H9 (cell line): ENCODE results near the gene S100A6. TPM values are rescaled to one million over a fixed set of nuclear protein-coding genes. Genes with fewer than 3 reads are reported as not detected.

Experiments used
- DNase-seq: peaks from one replicate; pipeline ENCODE4 v3.0.0-alpha.2; 2017
- H2AFZ ChIP-seq: one replicate; pipeline ENCODE4 v1.6.1; 2013; ENCODE audit warnings: mild to moderate bottlenecking, low read length, control low read depth, moderate library complexity
- H2AK5ac ChIP-seq: 2 replicates; pipeline ENCODE4 v1.6.1; 2013; ENCODE audit warnings: low read length, control low read depth, mixed read lengths; ENCODE audit not compliant: insufficient read length
- H2BK120ac ChIP-seq: one replicate; pipeline ENCODE4 v1.6.1; 2013; ENCODE audit warnings: low read depth, mild to moderate bottlenecking, low read length, control low read depth, inconsistent platforms; ENCODE audit not compliant: poor library complexity, severe bottlenecking
- H2BK12ac ChIP-seq: 2 replicates; pipeline ENCODE4 v1.6.1; 2013; ENCODE audit warnings: low read length, control low read depth, mixed read lengths, low read depth; ENCODE audit not compliant: insufficient read length
- H2BK15ac ChIP-seq: 2 replicates; pipeline ENCODE4 v1.6.1; 2013; ENCODE audit warnings: low read depth, low read length, control low read depth
- H2BK20ac ChIP-seq: one replicate; pipeline ENCODE4 v1.6.1; 2013; ENCODE audit warnings: low read depth, mild to moderate bottlenecking, low read length, control low read depth, inconsistent platforms; ENCODE audit not compliant: poor library complexity, severe bottlenecking
- H2BK5ac ChIP-seq: 2 replicates; pipeline ENCODE4 v1.6.1; 2013; ENCODE audit warnings: low read length, control low read depth, mixed read lengths; ENCODE audit not compliant: insufficient read length
- H3K14ac ChIP-seq: 2 replicates; pipeline ENCODE4 v1.6.1; 2013; ENCODE audit warnings: low read length, control low read depth; ENCODE audit not compliant: insufficient read depth
- H3K18ac ChIP-seq: 2 replicates; pipeline ENCODE4 v1.6.1; 2013; ENCODE audit warnings: low read depth, mild to moderate bottlenecking, mixed read lengths, low read length, control low read depth; ENCODE audit not compliant: insufficient read length
- H3K23ac ChIP-seq: 2 replicates; pipeline ENCODE4 v1.6.1; 2013; ENCODE audit warnings: low read length, control low read depth, mixed read lengths, low read depth; ENCODE audit not compliant: insufficient read length
- H3K23me2 ChIP-seq: 2 replicates; pipeline ENCODE4 v1.6.1; 2013; ENCODE audit warnings: low read depth, mild to moderate bottlenecking, mixed read lengths, low read length, control low read depth; ENCODE audit not compliant: insufficient read length, poor library complexity, severe bottlenecking
- H3K27ac ChIP-seq: 2 replicates; pipeline ENCODE4 v1.5.1; 2013; ENCODE audit warnings: low read length, control low read depth, mixed read lengths, low read depth; ENCODE audit not compliant: insufficient read length
- H3K27me3 ChIP-seq: 2 replicates; pipeline ENCODE4 v1.6.1; 2013; ENCODE audit warnings: low read length, control low read depth, inconsistent platforms; ENCODE audit not compliant: insufficient read depth
- H3K4ac ChIP-seq: 2 replicates; pipeline ENCODE4 v1.6.1; 2013; ENCODE audit warnings: low read depth, mild to moderate bottlenecking, control low read depth, inconsistent platforms, low read length, moderate library complexity
- H3K4me1 ChIP-seq: 2 replicates; pipeline ENCODE4 v1.6.1; 2013; ENCODE audit warnings: low read length, control low read depth, inconsistent platforms; ENCODE audit not compliant: insufficient read depth
- H3K4me2 ChIP-seq: 2 replicates; pipeline ENCODE4 v1.6.1; 2013; ENCODE audit warnings: low read length, control low read depth, mixed read lengths; ENCODE audit not compliant: insufficient read length, insufficient read depth
- H3K56ac ChIP-seq: 2 replicates; pipeline ENCODE4 v1.6.1; 2013; ENCODE audit warnings: low read depth, mild to moderate bottlenecking, mixed read lengths, low read length, control low read depth; ENCODE audit not compliant: insufficient read length
- H3K79me1 ChIP-seq: 2 replicates; pipeline ENCODE4 v1.6.1; 2013; ENCODE audit warnings: low read depth, mild to moderate bottlenecking, moderate library complexity, low read length, control low read depth, inconsistent platforms; ENCODE audit not compliant: insufficient read depth, poor library complexity, severe bottlenecking
- H3K79me2 ChIP-seq: 2 replicates; pipeline ENCODE4 v1.6.1; 2013; ENCODE audit warnings: low read length, control low read depth, inconsistent platforms; ENCODE audit not compliant: insufficient read depth
- H3K9ac ChIP-seq: 2 replicates; pipeline ENCODE4 v1.6.1; 2013; ENCODE audit warnings: low read length, control low read depth, mixed read lengths; ENCODE audit not compliant: insufficient read length; ENCODE audit errors: extremely low read depth
- H3K9me3 ChIP-seq: one replicate; pipeline ENCODE4 v1.6.1; 2013; ENCODE audit warnings: low read depth, low read length, inconsistent platforms; ENCODE audit not compliant: control insufficient read depth
- H3T11ph ChIP-seq: one replicate; pipeline ENCODE4 v1.6.1; 2013; ENCODE audit warnings: mild to moderate bottlenecking, low read length, control low read depth, inconsistent platforms
- H4K20me1 ChIP-seq: one replicate; pipeline ENCODE4 v1.6.1; 2013; ENCODE audit not compliant: control insufficient read depth, insufficient read length, insufficient read depth
- H4K5ac ChIP-seq: 2 replicates; pipeline ENCODE4 v1.6.1; 2013; ENCODE audit warnings: low read depth, mild to moderate bottlenecking, mixed read lengths, low read length, control low read depth; ENCODE audit not compliant: insufficient read length
- H4K8ac ChIP-seq: replicated peaks from 2 replicates; pipeline ENCODE4 v1.6.1; 2013; ENCODE audit warnings: low read length, control low read depth, mixed read lengths, low read depth; ENCODE audit not compliant: insufficient read length
- H4K91ac ChIP-seq: 2 replicates; pipeline ENCODE4 v1.6.1; 2013; ENCODE audit warnings: low read depth, mild to moderate bottlenecking, moderate library complexity, mixed read lengths, low read length, control low read depth; ENCODE audit not compliant: insufficient read length
- H3K27ac Mint-ChIP-seq, 3 experiments: 2 replicates in 2 of 3; 3 replicates in 1 of 3; pipeline ENCODE4 v1.8.0; 2020 to 2021; ENCODE audit warnings: mixed read lengths in 3 of 3, mild to moderate bottlenecking in 1 of 3, moderate library complexity in 1 of 3
- H3K27me3 Mint-ChIP-seq: 2 replicates; pipeline ENCODE4 v1.8.0; 2021; ENCODE audit warnings: low read depth, mild to moderate bottlenecking, moderate library complexity, mixed read lengths
- H3K36me3 Mint-ChIP-seq, 3 experiments: 2 replicates in 2 of 3; 3 replicates in 1 of 3; pipeline ENCODE4 v1.8.0; 2020 to 2021; ENCODE audit warnings: low read depth in 3 of 3, mixed read lengths in 3 of 3; ENCODE audit not compliant: insufficient read depth in 1 of 3
- H3K4me1 Mint-ChIP-seq, 2 experiments: 2 replicates each; pipeline ENCODE4 v1.8.0; 2020; ENCODE audit warnings: mixed read lengths in 2 of 2
- H3K4me3 Mint-ChIP-seq, 2 experiments: 2 replicates in 1 of 2; 3 replicates in 1 of 2; pipeline ENCODE4 v1.8.0; 2020 to 2021; ENCODE audit warnings: mild to moderate bottlenecking in 2 of 2, mixed read lengths in 2 of 2, moderate library complexity in 1 of 2
- H3K9me3 Mint-ChIP-seq, 2 experiments: 2 replicates in 1 of 2; 3 replicates in 1 of 2; pipeline ENCODE4 v1.8.0; 2020; ENCODE audit warnings: mild to moderate bottlenecking in 2 of 2, mixed read lengths in 2 of 2, moderate library complexity in 1 of 2
- WGBS: extraction: QIAGEN DNeasy Blood & Tissue Kit; methylation state at CpG from one replicate; pipeline ENCODE4 v1.1.7; 2013; ENCODE audit warnings: missing lambda C conversion rate, low lambda C conversion rate, mixed read lengths; ENCODE audit not compliant: insufficient read length; ENCODE audit errors: extremely low coverage; 5-methylcytosine and 5-hydroxymethylcytosine counted together
- total RNA-seq: library from RNA; stranded (reverse); gene quantifications from 2 replicates; pipeline ENCODE4 v1.2.1, GENCODE V29; 2021
- TF ChIP-seq, protein P1 (sequence below): fragments of 200-600 bp; sonication (generic); conservative IDR thresholded peaks from 3 replicates; pipeline ENCODE4 v1.8.0; 2021; ENCODE audit warnings: antibody characterized with exemption, mild to moderate bottlenecking

Gene S100A6
- total RNA-seq, 1 experiment from 2014 or later = not detected

DNA sequence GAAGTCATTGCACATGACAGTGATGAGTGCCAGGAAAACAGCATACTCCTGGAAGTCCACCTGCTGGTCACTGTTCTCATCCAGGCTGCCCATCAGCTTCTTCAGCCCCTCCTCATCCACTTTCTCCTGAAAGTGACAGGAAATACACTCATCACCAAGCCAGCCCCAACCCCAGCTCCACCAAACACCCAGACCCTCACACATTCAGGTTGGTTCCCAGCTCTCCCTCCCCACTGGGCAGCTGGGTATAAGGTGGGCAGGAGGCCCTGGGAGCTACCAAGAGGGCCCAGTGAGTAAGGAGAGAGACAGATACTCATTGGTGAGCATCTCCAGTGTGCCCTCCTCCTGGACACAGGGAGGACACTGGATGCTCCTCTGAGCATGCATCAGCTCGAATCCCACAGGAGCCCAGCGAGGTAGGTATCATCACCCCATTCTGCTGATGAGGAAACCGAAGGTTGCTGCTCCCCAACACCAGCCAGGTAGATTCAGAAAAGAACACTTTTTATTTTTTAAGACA is 25.7 kb upstream of the S100A6 start:
- no peak overlapping the region for H4K91ac ChIP-seq
- H2AK5ac ChIP-seq = no peak overlapping the region
- no peak overlapping the region for H2BK120ac ChIP-seq
- no peaks in the 10 kb centered on the region for H3K23me2 ChIP-seq
- no peak overlapping the region for H3K9ac ChIP-seq
- no peak overlapping the region for H2BK12ac ChIP-seq
- no peak overlapping the region for H3K27ac ChIP-seq
- H3T11ph ChIP-seq = no peak overlapping the region
- H2BK15ac ChIP-seq = no peak overlapping the region
- Mint-ChIP-seq H3K36me3 (no peaks in the 10 kb centered on the region), H3K4me1 (peaks cover 9 to 11% of the 10 kb centered on the region in 2 experiments), H3K27ac (no peak overlapping the region), H3K9me3 (no peaks in the 10 kb centered on the region), H3K4me3 (no peak overlapping the region), H3K27me3 (no peaks in the 10 kb centered on the region)
- H3K23ac ChIP-seq = no peak overlapping the region
- no peak overlapping the region for H2BK5ac ChIP-seq
- H2AFZ ChIP-seq = no peak overlapping the region
- no peaks in the 10 kb centered on the region for H3K27me3 ChIP-seq
- H3K79me1 ChIP-seq = no peaks in the 10 kb centered on the region
- no peak overlapping the region for H3K18ac ChIP-seq
- peaks cover 3% of the 10 kb centered on the region; the same call in 1 of the 2 replicates for H3K4me1 ChIP-seq
- H3K79me2 ChIP-seq = no peaks in the 10 kb centered on the region
- H4K20me1 ChIP-seq = no peaks in the 10 kb centered on the region
- no peak overlapping the region for H3K4me2 ChIP-seq
- H3K4ac ChIP-seq = no peak overlapping the region
- no peaks in the 10 kb centered on the region for H3K9me3 ChIP-seq
- H3K56ac ChIP-seq = no peak overlapping the region
- no peak overlapping the region for H2BK20ac ChIP-seq
- TF ChIP-seq, protein P1, sequence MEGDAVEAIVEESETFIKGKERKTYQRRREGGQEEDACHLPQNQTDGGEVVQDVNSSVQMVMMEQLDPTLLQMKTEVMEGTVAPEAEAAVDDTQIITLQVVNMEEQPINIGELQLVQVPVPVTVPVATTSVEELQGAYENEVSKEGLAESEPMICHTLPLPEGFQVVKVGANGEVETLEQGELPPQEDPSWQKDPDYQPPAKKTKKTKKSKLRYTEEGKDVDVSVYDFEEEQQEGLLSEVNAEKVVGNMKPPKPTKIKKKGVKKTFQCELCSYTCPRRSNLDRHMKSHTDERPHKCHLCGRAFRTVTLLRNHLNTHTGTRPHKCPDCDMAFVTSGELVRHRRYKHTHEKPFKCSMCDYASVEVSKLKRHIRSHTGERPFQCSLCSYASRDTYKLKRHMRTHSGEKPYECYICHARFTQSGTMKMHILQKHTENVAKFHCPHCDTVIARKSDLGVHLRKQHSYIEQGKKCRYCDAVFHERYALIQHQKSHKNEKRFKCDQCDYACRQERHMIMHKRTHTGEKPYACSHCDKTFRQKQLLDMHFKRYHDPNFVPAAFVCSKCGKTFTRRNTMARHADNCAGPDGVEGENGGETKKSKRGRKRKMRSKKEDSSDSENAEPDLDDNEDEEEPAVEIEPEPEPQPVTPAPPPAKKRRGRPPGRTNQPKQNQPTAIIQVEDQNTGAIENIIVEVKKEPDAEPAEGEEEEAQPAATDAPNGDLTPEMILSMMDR = no peak
- H3K14ac ChIP-seq = no peak overlapping the region
- WGBS = no CpG with 5 or more reads among the region's 3 CpGs
- no peak for DNase-seq
- no peak overlapping the region for H4K5ac ChIP-seq
- H4K8ac ChIP-seq = no peak overlapping the region
